Measurements from ENCODE around the gene OPRL1.

Gene OPRL1

GRCh38 chr20:64116016-64116415 is 36.1 kb downstream of the OPRL1 start:
- TF ChIP-seq FOXP2 (optimal IDR thresholded peaks at IDR 0.05; ENCODE audit: borderline replicate concordance, extremely low read depth, extremely low read length, insufficient read depth) (no peak), SIN3A (IDR thresholded peaks at IDR 0.05; ENCODE audit: borderline replicate concordance, insufficient read depth, low read length) (no peak), TAF1 (IDR thresholded peaks at IDR 0.05; ENCODE audit: borderline replicate concordance, insufficient read depth, low read length) (no peak), POLR2AphosphoS5 (IDR thresholded peaks at IDR 0.05; ENCODE audit: low read depth, low read length) (no peak)
- TF ChIP-seq, protein P1, sequence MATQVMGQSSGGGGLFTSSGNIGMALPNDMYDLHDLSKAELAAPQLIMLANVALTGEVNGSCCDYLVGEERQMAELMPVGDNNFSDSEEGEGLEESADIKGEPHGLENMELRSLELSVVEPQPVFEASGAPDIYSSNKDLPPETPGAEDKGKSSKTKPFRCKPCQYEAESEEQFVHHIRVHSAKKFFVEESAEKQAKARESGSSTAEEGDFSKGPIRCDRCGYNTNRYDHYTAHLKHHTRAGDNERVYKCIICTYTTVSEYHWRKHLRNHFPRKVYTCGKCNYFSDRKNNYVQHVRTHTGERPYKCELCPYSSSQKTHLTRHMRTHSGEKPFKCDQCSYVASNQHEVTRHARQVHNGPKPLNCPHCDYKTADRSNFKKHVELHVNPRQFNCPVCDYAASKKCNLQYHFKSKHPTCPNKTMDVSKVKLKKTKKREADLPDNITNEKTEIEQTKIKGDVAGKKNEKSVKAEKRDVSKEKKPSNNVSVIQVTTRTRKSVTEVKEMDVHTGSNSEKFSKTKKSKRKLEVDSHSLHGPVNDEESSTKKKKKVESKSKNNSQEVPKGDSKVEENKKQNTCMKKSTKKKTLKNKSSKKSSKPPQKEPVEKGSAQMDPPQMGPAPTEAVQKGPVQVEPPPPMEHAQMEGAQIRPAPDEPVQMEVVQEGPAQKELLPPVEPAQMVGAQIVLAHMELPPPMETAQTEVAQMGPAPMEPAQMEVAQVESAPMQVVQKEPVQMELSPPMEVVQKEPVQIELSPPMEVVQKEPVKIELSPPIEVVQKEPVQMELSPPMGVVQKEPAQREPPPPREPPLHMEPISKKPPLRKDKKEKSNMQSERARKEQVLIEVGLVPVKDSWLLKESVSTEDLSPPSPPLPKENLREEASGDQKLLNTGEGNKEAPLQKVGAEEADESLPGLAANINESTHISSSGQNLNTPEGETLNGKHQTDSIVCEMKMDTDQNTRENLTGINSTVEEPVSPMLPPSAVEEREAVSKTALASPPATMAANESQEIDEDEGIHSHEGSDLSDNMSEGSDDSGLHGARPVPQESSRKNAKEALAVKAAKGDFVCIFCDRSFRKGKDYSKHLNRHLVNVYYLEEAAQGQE (IDR thresholded peaks at IDR 0.05; ENCODE audit: insufficient read depth in 1 of 2, low read depth in 2 of 2, low read length in 2 of 2) = no peak

DNA sequence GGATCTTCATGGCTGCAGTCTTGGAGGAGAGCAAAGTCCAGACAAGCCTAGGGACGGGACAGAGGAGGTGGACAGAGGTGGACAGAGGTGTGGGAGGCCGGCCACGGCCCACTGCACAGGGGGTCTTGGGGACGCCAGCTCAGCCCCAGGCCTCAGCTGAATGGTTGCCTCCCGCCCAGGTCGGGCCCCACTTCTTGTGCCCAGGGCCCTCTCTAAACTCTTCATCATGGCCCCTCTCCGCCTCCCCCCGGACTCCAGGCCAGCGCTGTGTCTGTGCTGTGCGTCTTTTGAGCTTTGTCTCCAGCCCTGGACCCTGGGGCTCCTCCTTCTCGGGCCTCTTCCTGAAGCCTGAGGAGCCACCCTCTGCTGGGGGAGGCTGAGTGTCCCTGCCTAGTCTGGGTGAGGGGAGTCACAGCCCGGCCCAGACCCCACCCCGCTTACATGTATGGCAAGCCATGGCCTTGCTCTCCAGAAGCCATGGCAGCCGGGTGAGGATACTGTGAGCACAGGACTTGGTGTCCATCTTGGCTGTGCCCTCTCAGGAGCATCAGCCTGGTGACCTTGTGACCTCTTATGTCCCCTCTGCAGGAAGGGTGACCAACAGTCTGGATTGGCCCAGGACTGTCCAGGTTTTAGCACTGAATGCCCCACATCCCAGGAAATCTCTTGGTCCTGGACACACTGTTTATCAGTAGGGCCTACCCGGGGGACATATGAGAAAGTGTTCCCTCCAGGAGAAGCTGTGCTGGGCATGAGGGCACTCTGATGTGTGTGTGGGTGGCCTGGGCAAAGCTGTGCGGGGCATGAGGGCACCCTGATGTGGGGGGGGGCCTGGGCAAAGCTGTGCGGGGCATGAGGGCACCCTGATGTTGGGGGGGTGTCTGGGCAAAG is 36.9 kb downstream of the OPRL1 start:
- TF ChIP-seq SIN3A (IDR thresholded peaks at IDR 0.05; ENCODE audit: borderline replicate concordance, insufficient read depth, low read length) = no peak
- no peak for TF ChIP-seq TAF1 (IDR thresholded peaks at IDR 0.05; ENCODE audit: borderline replicate concordance, insufficient read depth, low read length)
- no peak for TF ChIP-seq POLR2AphosphoS5 (IDR thresholded peaks at IDR 0.05; ENCODE audit: low read depth, low read length)
- no peak for TF ChIP-seq FOXP2 (optimal IDR thresholded peaks at IDR 0.05; ENCODE audit: borderline replicate concordance, extremely low read depth, extremely low read length, insufficient read depth)
- TF ChIP-seq, protein P1 (IDR thresholded peaks at IDR 0.05; ENCODE audit: insufficient read depth in 1 of 2, low read depth in 2 of 2, low read length in 2 of 2) = no peak

GRCh38 chr20:64119301-64119680 is 39.4 kb downstream of the OPRL1 start:
- TF ChIP-seq FOXP2 (optimal IDR thresholded peaks at IDR 0.05; ENCODE audit: borderline replicate concordance, extremely low read depth, extremely low read length, insufficient read depth) = no peak
- no peak for TF ChIP-seq POLR2AphosphoS5 (IDR thresholded peaks at IDR 0.05; ENCODE audit: low read depth, low read length)
- no peak for TF ChIP-seq SIN3A (IDR thresholded peaks at IDR 0.05; ENCODE audit: borderline replicate concordance, insufficient read depth, low read length)
- TF ChIP-seq, protein P1 (IDR thresholded peaks at IDR 0.05; ENCODE audit: insufficient read depth in 1 of 2, low read depth in 2 of 2, low read length in 2 of 2) = no peak
- TF ChIP-seq TAF1 (IDR thresholded peaks at IDR 0.05; ENCODE audit: borderline replicate concordance, insufficient read depth, low read length) = no peak

DNA sequence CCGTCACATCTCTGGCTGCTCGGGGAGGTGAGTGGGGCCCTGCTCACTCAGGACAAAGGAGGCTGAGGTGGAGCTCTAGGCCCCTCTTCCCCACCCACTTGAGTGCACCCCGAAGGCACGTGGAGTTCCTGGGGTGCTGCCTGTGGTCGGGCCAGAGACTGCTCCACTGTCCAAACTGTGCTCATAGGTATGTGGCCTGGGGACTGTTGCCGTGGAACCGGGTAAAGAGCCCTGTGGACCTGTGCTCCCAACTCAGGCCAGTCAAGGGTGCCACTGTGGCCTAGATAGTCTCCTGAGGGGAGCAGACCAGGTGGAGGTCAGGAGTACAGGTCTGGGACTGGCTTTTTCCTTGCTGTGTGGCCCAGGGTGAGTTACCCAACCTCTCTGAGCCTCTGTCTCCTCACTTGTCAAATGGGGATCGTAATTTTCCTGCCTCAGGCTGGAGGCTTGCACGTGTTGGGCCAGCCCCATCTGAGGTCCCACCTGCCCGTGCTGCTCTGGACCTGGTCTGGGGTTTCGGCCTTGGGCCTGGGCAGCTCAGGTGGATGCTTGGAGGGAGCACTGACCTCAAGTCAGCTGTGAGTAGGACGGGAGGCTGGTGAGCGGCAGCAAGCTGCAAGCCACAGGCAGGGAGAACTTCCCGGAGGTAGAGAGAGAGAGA is 39.9 kb downstream of the OPRL1 start:
- TF ChIP-seq FOXP2 (optimal IDR thresholded peaks at IDR 0.05; ENCODE audit: borderline replicate concordance, extremely low read depth, extremely low read length, insufficient read depth) (no peak), TAF1 (IDR thresholded peaks at IDR 0.05; ENCODE audit: borderline replicate concordance, insufficient read depth, low read length) (no peak), POLR2AphosphoS5 (IDR thresholded peaks at IDR 0.05; ENCODE audit: low read depth, low read length) (no peak), SIN3A (IDR thresholded peaks at IDR 0.05; ENCODE audit: borderline replicate concordance, insufficient read depth, low read length) (no peak)
- TF ChIP-seq, protein P1 (IDR thresholded peaks at IDR 0.05; ENCODE audit: insufficient read depth in 1 of 2, low read depth in 2 of 2, low read length in 2 of 2) = no peak
